A673 (cell line): ENCODE data around the gene PTPN14.

Experiments
- CTCF ChIP-seq: fragments of 300-800, 200-600 bp; sonication (generic); conservative IDR thresholded peaks from 2 replicates; pipeline ENCODE4 v1.5.1; 2017; ENCODE audit warnings: low read depth, mild to moderate bottlenecking, antibody characterized with exemption, low read length, moderate library complexity, mixed read lengths
- EZH2 ChIP-seq: fragments of 200-600 bp; sonication (generic); IDR thresholded peaks from 2 replicates; pipeline ENCODE4 v1.6.1; 2017; ENCODE audit warnings: borderline replicate concordance, low read depth, mild to moderate bottlenecking, mixed read lengths, antibody characterized with exemption, low read length; ENCODE audit not compliant: poor library complexity, severe bottlenecking

- TF ChIP-seq EZH2 (no peak), CTCF (no peak)
These were observed 151.3 kb downstream of the PTPN14 start for GRCh38 chr1:214400131-214400530.
